ENCODE data around the gene ANO4.

DNA sequence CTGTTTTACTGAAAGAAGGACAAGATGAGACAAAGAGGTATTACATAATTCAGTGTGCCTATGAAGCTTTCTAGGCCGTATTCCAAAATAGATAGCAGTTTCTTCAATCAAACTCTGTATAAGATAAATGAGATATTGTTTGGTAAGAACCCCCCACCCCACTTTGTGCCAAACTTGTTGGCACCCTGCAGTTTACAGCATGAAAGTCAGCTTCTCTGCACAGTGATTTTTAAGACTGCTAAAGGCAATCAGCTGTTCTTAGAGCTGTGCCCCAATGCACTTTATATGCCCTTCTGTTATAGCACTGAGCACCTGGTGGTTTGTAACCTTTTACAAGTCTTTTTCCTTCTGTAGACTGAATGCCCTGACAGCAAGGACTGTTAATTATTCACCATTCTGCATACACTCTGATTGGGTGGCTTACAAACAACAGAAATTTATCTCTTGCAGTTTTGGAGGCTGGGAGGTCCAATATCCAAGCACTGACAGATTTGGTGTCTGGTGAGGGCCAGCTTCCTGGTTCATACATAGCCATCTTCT lies 76.7 kb downstream of the ANO4 start:
- TF ChIP-seq, protein P1, sequence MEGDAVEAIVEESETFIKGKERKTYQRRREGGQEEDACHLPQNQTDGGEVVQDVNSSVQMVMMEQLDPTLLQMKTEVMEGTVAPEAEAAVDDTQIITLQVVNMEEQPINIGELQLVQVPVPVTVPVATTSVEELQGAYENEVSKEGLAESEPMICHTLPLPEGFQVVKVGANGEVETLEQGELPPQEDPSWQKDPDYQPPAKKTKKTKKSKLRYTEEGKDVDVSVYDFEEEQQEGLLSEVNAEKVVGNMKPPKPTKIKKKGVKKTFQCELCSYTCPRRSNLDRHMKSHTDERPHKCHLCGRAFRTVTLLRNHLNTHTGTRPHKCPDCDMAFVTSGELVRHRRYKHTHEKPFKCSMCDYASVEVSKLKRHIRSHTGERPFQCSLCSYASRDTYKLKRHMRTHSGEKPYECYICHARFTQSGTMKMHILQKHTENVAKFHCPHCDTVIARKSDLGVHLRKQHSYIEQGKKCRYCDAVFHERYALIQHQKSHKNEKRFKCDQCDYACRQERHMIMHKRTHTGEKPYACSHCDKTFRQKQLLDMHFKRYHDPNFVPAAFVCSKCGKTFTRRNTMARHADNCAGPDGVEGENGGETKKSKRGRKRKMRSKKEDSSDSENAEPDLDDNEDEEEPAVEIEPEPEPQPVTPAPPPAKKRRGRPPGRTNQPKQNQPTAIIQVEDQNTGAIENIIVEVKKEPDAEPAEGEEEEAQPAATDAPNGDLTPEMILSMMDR (IDR thresholded peaks at IDR 0.05; ENCODE audit: low read length): no peak
- no peak for TF ChIP-seq EZH2phosphoT487 (IDR thresholded peaks at IDR 0.05; ENCODE audit: low read length)
